ENCODE measurements around the gene RAI1.

- TF ChIP-seq POLR2A (IDR thresholded peaks at IDR 0.05) (peak in 1 of 2 donors; percentile 23), CTCF (IDR thresholded peaks at IDR 0.05) (no peak)
Measured at GRCh38 chr17:17781591-17782496, 100.6 kb downstream of the RAI1 start.

Data from adrenal gland (tissue), 5 donors.